Measurements from ENCODE around the gene SH3YL1.
"Not testable (repeated sequence)": the region's sequence is repeated elsewhere in the genome, so short reads cannot be mapped to it uniquely, and the experiment has no call there.

The SH3YL1 gene

DNA sequence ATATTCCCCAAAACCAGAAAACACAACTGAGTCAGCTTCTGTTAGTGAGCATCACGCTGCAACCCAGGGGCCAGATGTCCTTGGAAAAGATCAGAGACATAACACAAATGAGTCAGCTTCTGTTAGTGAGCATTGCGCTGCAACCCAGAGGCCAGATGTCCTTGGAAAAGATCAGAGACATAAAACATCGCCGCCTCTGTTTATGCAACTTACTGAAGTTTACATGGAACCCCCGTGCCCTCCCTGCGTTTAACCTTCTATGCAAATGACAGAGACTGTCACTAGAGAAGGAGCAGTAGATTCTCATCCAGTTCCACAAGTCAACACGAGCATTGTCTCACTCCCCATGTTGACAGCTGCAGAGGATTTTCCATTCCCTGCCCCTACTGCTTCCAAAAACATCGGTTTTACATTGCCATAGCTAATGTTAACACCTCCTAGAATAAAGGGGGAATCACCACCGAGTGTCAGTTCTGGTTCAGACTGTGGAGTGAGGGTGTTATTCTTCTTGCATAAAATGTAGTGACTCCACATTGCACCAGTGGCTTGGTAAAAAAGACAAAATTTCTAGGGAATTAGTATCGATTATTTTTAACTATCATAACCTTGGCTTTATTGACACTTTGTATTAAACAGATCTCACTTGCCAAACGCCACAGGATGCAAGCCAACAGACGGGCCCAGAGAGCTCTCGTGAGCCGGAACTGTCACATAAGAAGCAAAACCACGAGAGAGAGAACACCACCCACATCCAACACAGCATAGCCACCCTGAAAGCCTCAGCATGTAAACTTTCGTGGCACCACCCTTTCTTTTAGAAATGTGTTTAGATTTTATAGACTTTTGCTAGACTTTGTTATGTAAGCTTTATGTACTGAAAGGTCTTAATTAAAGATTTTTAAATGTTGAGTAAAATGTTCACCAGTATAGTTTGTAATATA, 87.7 kb downstream of the SH3YL1 start:
- no peak for DNase-seq

DNA sequence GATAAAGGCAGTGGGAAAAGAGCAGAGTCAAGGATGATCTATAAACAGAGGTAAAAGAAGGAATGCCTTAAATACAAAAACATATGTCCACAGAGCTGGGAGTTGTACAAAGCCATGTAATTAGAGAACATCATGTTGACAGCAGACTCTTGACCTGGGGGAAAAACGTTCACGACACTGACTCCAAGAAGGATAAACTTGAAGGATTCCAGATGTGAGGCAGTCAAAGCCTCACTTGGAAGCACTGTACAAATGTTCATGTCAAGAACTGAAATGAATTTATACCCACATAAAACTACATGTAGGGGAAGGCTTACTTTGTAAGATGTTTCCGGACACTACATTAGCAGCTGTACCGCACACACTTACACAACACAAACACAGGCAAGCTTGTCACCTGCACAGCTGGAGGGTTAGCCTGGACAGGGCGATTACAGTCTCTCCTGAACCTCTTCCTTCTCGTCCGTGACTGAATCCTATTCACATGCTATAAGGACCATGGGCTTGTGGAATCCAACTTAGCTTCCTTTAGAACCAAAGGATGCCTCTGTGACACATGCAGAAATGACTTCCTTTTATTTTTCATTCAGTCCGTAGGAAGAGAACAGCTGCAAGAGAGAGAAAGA, 88.6 kb downstream of the SH3YL1 start:
- DNase-seq, result no peak

GRCh38 chr2:172120-172519, 91.7 kb downstream of the SH3YL1 start:
- DNase-seq, result not testable (repeated sequence)

DNA sequence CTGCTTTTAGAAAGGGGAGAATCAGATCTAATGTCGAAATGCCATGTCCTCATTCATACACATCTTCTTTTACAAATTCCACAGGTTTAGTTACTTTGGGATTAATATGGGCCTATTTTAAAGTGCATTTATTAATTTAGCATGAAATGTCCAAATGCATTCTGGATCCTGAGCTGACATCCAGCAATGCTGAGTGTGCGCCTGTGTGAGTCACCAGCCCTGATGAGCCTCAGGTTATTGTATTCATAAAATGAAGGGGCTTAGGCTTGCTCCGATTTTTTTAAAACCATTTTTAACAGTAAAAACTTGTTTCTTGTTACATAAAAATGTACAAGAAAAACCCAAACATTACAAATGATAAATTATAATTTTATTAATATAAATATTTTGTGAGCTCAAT, 94.1 kb downstream of the SH3YL1 start:
- DNase-seq, result no peak

All from amniotic stem cell (primary cell).